ENCODE results near the gene NEDD4L.

DNA sequence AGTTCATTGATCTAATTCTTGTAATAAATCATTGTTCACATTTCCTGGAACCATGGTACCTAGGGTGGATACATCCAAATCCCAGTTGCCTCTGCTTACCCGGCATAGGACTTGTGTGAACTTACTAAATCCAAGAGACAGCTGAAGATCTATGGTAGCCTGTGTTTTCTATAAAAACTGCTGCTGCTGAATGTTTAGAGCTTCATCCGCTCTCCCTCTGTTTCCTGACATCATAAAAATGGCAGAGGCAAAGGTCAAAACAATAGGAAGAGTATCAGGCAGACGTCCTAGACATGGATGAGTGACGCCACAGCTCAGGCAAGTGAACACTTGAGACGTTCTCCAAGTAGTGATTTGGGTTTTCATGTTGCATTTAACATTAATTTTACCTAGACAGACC is 326.6 kb downstream of the NEDD4L start:
- TF ChIP-seq, protein P1, sequence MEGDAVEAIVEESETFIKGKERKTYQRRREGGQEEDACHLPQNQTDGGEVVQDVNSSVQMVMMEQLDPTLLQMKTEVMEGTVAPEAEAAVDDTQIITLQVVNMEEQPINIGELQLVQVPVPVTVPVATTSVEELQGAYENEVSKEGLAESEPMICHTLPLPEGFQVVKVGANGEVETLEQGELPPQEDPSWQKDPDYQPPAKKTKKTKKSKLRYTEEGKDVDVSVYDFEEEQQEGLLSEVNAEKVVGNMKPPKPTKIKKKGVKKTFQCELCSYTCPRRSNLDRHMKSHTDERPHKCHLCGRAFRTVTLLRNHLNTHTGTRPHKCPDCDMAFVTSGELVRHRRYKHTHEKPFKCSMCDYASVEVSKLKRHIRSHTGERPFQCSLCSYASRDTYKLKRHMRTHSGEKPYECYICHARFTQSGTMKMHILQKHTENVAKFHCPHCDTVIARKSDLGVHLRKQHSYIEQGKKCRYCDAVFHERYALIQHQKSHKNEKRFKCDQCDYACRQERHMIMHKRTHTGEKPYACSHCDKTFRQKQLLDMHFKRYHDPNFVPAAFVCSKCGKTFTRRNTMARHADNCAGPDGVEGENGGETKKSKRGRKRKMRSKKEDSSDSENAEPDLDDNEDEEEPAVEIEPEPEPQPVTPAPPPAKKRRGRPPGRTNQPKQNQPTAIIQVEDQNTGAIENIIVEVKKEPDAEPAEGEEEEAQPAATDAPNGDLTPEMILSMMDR (IDR thresholded peaks at IDR 0.05; ENCODE audit: low read depth, low read length), result no peak
- TF ChIP-seq POLR2A (IDR thresholded peaks at IDR 0.05; ENCODE audit: extremely low read depth, insufficient read length), result no peak
